Measurements from ENCODE around the gene ERO1A. TPM values are rescaled to one million over a fixed set of nuclear protein-coding genes. Genes with fewer than 3 reads are reported as not detected.

ERO1A gene
- total and polyA plus RNA-seq, 9 of the 15 experiments (the other 6 are each of a cell fraction or from before 2014, with no cell fraction given): 11.0 to 46.2 (median 27.6) TPM

DNA sequence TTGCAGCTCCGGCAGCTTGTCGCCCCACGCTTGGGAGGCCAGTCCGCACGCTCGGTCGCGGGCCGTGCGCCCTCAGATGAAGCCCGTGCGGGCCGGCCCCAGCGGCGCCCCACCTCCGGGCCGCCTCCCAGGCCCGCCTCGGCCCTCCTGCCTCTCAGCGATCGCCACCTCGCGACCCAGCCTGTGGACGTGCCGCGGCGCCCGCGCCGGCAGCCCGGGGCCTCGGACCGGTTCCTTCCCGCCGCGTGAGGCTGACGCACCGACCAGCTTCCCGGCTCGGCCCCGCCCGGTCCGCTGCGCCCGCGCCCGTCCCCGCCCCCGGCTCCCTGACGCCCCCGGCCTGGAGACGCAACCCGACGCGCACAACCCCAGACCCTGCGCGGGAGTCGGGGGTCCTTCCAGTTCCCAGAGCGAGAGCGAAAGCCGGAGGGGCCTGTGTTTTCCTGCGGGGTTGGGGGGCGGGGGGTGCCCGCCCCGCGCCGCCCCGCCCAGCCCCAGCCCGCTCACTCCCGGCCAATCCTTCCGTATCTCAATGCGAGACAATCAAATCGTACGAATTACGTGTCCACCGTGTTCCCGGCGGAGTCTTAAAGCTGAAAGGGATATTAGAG lies at the start of gene ERO1A (continued):
- TF ChIP-seq, protein P1, sequence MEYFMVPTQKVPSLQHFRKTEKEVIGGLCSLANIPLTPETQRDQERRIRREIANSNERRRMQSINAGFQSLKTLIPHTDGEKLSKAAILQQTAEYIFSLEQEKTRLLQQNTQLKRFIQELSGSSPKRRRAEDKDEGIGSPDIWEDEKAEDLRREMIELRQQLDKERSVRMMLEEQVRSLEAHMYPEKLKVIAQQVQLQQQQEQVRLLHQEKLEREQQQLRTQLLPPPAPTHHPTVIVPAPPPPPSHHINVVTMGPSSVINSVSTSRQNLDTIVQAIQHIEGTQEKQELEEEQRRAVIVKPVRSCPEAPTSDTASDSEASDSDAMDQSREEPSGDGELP (CRISPR knock-in tag; IDR thresholded peaks at IDR 0.05; ENCODE audit: borderline replicate concordance): no peak
- TF ChIP-seq, protein P2, sequence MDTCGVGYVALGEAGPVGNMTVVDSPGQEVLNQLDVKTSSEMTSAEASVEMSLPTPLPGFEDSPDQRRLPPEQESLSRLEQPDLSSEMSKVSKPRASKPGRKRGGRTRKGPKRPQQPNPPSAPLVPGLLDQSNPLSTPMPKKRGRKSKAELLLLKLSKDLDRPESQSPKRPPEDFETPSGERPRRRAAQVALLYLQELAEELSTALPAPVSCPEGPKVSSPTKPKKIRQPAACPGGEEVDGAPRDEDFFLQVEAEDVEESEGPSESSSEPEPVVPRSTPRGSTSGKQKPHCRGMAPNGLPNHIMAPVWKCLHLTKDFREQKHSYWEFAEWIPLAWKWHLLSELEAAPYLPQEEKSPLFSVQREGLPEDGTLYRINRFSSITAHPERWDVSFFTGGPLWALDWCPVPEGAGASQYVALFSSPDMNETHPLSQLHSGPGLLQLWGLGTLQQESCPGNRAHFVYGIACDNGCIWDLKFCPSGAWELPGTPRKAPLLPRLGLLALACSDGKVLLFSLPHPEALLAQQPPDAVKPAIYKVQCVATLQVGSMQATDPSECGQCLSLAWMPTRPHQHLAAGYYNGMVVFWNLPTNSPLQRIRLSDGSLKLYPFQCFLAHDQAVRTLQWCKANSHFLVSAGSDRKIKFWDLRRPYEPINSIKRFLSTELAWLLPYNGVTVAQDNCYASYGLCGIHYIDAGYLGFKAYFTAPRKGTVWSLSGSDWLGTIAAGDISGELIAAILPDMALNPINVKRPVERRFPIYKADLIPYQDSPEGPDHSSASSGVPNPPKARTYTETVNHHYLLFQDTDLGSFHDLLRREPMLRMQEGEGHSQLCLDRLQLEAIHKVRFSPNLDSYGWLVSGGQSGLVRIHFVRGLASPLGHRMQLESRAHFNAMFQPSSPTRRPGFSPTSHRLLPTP (IDR thresholded peaks at IDR 0.05; ENCODE audit: borderline replicate concordance, extremely low read depth, insufficient read length): no peak
- TF ChIP-seq FOXJ3 (CRISPR knock-in tag; IDR thresholded peaks at IDR 0.05) (no peak), ZNF384 (IDR thresholded peaks at IDR 0.05; ENCODE audit: low read depth, low read length) (no peak), PHTF2 (CRISPR knock-in tag; IDR thresholded peaks at IDR 0.05) (no peak), ILK (tag; IDR thresholded peaks at IDR 0.05; ENCODE audit: borderline replicate concordance, low read depth) (no peak), RCOR1 (IDR thresholded peaks at IDR 0.05; ENCODE audit: borderline replicate concordance in 1 of 2, low read depth in 2 of 2, low read length in 2 of 2) (no peak), RBFOX2 (IDR thresholded peaks at IDR 0.05; ENCODE audit: low read depth, low read length) (peak; percentile 76), HMGN3 (IDR thresholded peaks at IDR 0.05; ENCODE audit: borderline replicate concordance, extremely low read depth, insufficient read length, low read depth, low read length) (peak; percentile 35), RBM14 (IDR thresholded peaks at IDR 0.05; ENCODE audit: borderline replicate concordance, insufficient read depth, low read depth, low read length) (no peak), EGR1 (conservative IDR thresholded peaks at IDR 0.05) (peak; percentile 75), GABPA (tag; conservative IDR thresholded peaks at IDR 0.05; ENCODE audit: low read depth) (0 out of 2 replicates have a peak, but pooled peaks have one; percentile 12), CHD4 (IDR thresholded peaks at IDR 0.05; ENCODE audit: insufficient read depth, insufficient replicate concordance, low read depth, low read length, poor library complexity, severe bottlenecking) (no peak)
- TF ChIP-seq, protein P3, sequence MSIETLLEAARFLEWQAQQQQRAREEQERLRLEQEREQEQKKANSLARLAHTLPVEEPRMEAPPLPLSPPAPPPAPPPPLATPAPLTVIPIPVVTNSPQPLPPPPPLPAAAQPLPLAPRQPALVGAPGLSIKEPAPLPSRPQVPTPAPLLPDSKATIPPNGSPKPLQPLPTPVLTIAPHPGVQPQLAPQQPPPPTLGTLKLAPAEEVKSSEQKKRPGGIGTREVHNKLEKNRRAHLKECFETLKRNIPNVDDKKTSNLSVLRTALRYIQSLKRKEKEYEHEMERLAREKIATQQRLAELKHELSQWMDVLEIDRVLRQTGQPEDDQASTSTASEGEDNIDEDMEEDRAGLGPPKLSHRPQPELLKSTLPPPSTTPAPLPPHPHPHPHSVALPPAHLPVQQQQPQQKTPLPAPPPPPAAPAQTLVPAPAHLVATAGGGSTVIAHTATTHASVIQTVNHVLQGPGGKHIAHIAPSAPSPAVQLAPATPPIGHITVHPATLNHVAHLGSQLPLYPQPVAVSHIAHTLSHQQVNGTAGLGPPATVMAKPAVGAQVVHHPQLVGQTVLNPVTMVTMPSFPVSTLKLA (conservative IDR thresholded peaks at IDR 0.05): peak in 1 of 2 experiments; percentile 36; a peak in 1 of 4 replicates
- TF ChIP-seq, protein P4, sequence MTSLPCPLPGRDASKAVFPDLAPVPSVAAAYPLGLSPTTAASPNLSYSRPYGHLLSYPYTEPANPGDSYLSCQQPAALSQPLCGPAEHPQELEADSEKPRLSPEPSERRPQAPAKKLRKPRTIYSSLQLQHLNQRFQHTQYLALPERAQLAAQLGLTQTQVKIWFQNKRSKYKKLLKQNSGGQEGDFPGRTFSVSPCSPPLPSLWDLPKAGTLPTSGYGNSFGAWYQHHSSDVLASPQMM (CRISPR knock-in tag; IDR thresholded peaks at IDR 0.05): no peak
- TF ChIP-seq, protein P5, sequence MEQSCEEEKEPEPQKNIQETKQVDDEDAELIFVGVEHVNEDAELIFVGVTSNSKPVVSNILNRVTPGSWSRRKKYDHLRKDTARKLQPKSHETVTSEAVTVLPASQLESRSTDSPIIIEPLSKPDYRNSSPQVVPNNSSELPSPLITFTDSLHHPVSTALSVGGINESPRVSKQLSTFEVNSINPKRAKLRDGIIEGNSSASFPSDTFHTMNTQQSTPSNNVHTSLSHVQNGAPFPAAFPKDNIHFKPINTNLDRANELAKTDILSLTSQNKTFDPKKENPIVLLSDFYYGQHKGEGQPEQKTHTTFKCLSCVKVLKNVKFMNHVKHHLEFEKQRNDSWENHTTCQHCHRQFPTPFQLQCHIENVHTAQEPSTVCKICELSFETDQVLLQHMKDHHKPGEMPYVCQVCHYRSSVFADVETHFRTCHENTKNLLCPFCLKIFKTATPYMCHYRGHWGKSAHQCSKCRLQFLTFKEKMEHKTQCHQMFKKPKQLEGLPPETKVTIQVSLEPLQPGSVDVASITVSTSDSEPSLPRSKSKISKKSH (CRISPR knock-in tag; IDR thresholded peaks at IDR 0.05): no peak

All from K562 (cell line).